ENCODE results near the gene PAPPA2. TPM values are rescaled to one million over a fixed set of nuclear protein-coding genes. Genes with fewer than 3 reads are reported as not detected.

PAPPA2 gene
- total and polyA plus RNA-seq, 10 of the 15 experiments (the other 5 are each of a cell fraction or from before 2014, with no cell fraction given), result under 0.01 to 0.06 (median 0.03) TPM; not detected in 7

DNA sequence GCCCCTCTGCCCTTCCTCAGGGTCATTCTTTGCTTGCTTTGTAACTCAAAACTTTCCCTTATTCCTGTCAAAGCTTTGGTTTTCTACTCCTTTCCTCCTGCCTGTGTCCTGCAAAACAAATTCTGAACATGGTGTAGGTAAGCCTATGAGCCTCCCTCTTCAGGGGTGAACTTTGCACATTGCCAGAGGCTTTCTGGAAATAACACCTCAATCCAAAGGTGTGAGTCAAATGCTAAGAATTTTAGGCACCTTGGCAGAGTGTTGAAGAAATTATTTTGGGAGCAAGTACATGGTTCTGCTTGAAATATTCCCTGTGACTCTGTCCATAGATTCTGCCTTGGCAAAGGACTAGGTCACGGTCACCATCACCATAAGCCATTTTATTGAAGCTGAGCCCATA lies 70.0 kb downstream of the PAPPA2 start:
- no peak overlapping the region for H3K9ac ChIP-seq (ENCODE audit: control insufficient read depth, insufficient read depth, low read length)
- H3K27me3 ChIP-seq (replicated peaks in 1 of 2; ENCODE audit: control insufficient read depth in 2 of 2, insufficient read depth in 2 of 2, low read length in 1 of 2), result no peaks in the 10 kb centered on the region
- intact Hi-C loops (cut with micrococcal nuclease; ENCODE audit: unreplicated experiment), result no loop called here
- no TSS peak for BruUV-seq (replicated peaks)
- H3K4me1 ChIP-seq (ENCODE audit: control insufficient read depth, insufficient read depth, low read length), result no peaks in the 10 kb centered on the region
- H2AFZ ChIP-seq (ENCODE audit: control insufficient read depth, low read depth, low read length), result no peak overlapping the region
- H3K79me2 ChIP-seq (ENCODE audit: control insufficient read depth, insufficient read depth, low read length), result no peaks in the 10 kb centered on the region
- FAIRE-seq, result no peak
- H3K27ac ChIP-seq (ENCODE audit: control insufficient read depth, insufficient read depth), result no peak overlapping the region
- WGBS (ENCODE audit: insufficient coverage, insufficient replicate concordance, low lambda C conversion rate, missing lambda C conversion rate), result 0% methylated on average over 1 of the region's 1 CpG
- ATAC-seq, result no peak
- in situ Hi-C loops (cut with MboI), result no loop called here
- no peak overlapping the region for H3K4me2 ChIP-seq (ENCODE audit: control insufficient read depth, insufficient read depth)
- TF ChIP-seq, protein P1, sequence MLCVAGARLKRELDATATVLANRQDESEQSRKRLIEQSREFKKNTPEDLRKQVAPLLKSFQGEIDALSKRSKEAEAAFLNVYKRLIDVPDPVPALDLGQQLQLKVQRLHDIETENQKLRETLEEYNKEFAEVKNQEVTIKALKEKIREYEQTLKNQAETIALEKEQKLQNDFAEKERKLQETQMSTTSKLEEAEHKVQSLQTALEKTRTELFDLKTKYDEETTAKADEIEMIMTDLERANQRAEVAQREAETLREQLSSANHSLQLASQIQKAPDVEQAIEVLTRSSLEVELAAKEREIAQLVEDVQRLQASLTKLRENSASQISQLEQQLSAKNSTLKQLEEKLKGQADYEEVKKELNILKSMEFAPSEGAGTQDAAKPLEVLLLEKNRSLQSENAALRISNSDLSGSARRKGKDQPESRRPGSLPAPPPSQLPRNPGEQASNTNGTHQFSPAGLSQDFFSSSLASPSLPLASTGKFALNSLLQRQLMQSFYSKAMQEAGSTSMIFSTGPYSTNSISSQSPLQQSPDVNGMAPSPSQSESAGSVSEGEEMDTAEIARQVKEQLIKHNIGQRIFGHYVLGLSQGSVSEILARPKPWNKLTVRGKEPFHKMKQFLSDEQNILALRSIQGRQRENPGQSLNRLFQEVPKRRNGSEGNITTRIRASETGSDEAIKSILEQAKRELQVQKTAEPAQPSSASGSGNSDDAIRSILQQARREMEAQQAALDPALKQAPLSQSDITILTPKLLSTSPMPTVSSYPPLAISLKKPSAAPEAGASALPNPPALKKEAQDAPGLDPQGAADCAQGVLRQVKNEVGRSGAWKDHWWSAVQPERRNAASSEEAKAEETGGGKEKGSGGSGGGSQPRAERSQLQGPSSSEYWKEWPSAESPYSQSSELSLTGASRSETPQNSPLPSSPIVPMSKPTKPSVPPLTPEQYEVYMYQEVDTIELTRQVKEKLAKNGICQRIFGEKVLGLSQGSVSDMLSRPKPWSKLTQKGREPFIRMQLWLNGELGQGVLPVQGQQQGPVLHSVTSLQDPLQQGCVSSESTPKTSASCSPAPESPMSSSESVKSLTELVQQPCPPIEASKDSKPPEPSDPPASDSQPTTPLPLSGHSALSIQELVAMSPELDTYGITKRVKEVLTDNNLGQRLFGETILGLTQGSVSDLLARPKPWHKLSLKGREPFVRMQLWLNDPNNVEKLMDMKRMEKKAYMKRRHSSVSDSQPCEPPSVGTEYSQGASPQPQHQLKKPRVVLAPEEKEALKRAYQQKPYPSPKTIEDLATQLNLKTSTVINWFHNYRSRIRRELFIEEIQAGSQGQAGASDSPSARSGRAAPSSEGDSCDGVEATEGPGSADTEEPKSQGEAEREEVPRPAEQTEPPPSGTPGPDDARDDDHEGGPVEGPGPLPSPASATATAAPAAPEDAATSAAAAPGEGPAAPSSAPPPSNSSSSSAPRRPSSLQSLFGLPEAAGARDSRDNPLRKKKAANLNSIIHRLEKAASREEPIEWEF (IDR thresholded peaks at IDR 0.05; ENCODE audit: insufficient replicate concordance, low read depth, low read length), result no peak
- no peak for TF ChIP-seq MYC (IDR thresholded peaks at IDR 0.05; ENCODE audit: insufficient read depth, insufficient read length, insufficient replicate concordance, low read length, severe bottlenecking)
- TF ChIP-seq NBN (IDR thresholded peaks at IDR 0.05), result no peak
- TF ChIP-seq, protein P2, sequence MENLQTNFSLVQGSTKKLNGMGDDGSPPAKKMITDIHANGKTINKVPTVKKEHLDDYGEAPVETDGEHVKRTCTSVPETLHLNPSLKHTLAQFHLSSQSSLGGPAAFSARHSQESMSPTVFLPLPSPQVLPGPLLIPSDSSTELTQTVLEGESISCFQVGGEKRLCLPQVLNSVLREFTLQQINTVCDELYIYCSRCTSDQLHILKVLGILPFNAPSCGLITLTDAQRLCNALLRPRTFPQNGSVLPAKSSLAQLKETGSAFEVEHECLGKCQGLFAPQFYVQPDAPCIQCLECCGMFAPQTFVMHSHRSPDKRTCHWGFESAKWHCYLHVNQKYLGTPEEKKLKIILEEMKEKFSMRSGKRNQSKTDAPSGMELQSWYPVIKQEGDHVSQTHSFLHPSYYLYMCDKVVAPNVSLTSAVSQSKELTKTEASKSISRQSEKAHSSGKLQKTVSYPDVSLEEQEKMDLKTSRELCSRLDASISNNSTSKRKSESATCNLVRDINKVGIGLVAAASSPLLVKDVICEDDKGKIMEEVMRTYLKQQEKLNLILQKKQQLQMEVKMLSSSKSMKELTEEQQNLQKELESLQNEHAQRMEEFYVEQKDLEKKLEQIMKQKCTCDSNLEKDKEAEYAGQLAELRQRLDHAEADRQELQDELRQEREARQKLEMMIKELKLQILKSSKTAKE (IDR thresholded peaks at IDR 0.05; ENCODE audit: low read depth, poor library complexity, severe bottlenecking), result no peak
- no peak for TF ChIP-seq EP300 (IDR thresholded peaks at IDR 0.05; ENCODE audit: borderline replicate concordance in 1 of 2, control insufficient read depth in 1 of 2, low read depth in 2 of 2, low read length in 2 of 2)
- TF ChIP-seq NR2C2 (IDR thresholded peaks at IDR 0.05; ENCODE audit: borderline replicate concordance, control insufficient read depth, insufficient read length, low read depth), result no peak
- no peak for TF ChIP-seq WRNIP1 (IDR thresholded peaks at IDR 0.05; ENCODE audit: borderline replicate concordance, low read depth, low read length)
- ChIA-PET RAD21 (ENCODE audit: unreplicated experiment) (no interaction called here), CTCF (no interaction called here), SMC1A (ENCODE audit: uncharacterized antibody, unreplicated experiment) (no interaction called here), POLR2A (no interaction called here)
- no peak overlapping the region for H3K4me3 ChIP-seq
- DNase-seq (ENCODE audit: low read depth, low spot score), result no peak
- H3K9me3 ChIP-seq (replicated peaks; ENCODE audit: control insufficient read depth, insufficient read depth, low read length), result no peaks in the 10 kb centered on the region
- no peaks in the 10 kb centered on the region for H4K20me1 ChIP-seq (ENCODE audit: control insufficient read depth, insufficient read depth)
- no peaks in the 10 kb centered on the region for H3K36me3 ChIP-seq (ENCODE audit: control insufficient read depth in 2 of 2, insufficient read depth in 2 of 2, low read length in 1 of 2)
